ENCODE results near the gene RNF115.

Gene RNF115

DNA sequence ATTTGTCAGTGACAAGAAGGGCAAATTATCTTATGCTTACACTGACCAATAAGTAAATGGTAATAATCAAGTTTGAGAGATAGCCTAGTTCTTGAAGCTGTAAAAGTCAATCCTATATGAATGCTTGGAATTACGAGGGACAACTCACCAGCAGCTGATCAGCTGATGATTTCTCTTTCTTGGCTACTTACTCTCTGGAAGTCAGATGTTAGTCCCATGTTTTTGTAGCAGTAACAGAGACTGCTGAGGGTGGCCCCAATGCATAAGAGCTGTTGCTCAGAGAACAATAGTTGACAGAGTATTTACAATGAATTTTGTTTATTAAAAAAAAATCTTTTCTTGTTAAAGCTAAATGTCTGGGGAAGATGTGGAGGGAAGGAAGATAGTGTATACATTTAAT lies 65.3 kb downstream of the RNF115 start:
- H3K9ac ChIP-seq (ENCODE audit: low read length), result no peak overlapping the region
- peaks cover 22% of the 10 kb centered on the region for H3K36me3 ChIP-seq (ENCODE audit: control insufficient read depth, insufficient read depth, low read length)
- H3K27ac ChIP-seq (ENCODE audit: low read depth, low read length), result no peak overlapping the region
- H3K4me3 ChIP-seq (ENCODE audit: low read depth, low read length), result no peak overlapping the region
- H3K27me3 ChIP-seq (ENCODE audit: control insufficient read depth, insufficient read depth, low read length), result no peaks in the 10 kb centered on the region
- H3K4me1 ChIP-seq (ENCODE audit: control insufficient read depth, insufficient read depth, low read length), result no peaks in the 10 kb centered on the region
- peaks cover 15% of the 10 kb centered on the region for H3K9me3 ChIP-seq (ENCODE audit: control insufficient read depth, insufficient read depth, low read depth, low read length)

DNA sequence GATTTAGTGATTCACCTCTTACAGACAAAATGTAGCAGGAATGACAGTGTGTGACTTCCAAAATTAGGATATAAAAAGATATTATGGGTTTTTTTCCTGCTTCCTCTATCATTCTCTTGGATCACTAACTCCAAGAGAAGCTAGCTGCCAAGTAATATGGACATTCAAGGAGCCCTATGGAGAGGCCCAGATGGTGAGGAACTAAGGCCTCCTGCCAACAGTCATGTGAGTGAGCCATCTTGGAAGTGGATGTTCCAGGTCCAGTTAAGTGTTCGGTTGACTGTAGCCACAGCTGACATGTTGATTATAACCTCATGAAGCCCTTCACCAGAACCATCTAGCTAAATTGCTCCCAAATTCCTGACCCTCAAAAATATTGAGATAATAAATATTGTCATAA lies 65.8 kb downstream of the RNF115 start:
- Histone ChIP-seq H3K4me3 (ENCODE audit: low read depth, low read length) (no peak overlapping the region), H3K27ac (ENCODE audit: low read depth, low read length) (no peak overlapping the region), H3K9me3 (ENCODE audit: control insufficient read depth, insufficient read depth, low read depth, low read length) (peaks cover 15% of the 10 kb centered on the region), H3K4me1 (ENCODE audit: control insufficient read depth, insufficient read depth, low read length) (no peaks in the 10 kb centered on the region), H3K27me3 (ENCODE audit: control insufficient read depth, insufficient read depth, low read length) (no peaks in the 10 kb centered on the region), H3K36me3 (ENCODE audit: control insufficient read depth, insufficient read depth, low read length) (peaks cover 22% of the 10 kb centered on the region), H3K9ac (ENCODE audit: low read length) (no peak overlapping the region)

DNA sequence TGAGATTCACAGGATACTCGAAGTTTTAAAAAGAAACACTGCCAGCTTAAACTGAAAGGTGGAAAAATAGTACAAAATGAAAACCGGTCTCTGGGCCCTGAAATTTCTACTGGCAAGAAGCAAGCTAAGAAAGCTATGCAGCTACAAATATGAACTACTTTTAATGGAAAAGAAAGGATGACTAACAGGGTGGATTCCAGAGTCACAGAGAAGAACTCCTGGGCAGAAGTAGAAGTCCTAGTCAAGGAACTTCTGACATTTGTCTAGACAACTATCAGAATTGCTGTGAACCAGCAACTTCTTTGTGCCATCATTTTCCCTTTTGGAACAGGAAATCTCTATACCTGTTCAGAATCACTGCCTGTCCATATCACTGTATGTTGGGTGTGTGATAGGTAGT lies 66.5 kb downstream of the RNF115 start:
- no peaks in the 10 kb centered on the region for H3K27me3 ChIP-seq (ENCODE audit: control insufficient read depth, insufficient read depth, low read length)
- no peaks in the 10 kb centered on the region for H3K4me1 ChIP-seq (ENCODE audit: control insufficient read depth, insufficient read depth, low read length)
- H3K27ac ChIP-seq (ENCODE audit: low read depth, low read length), result no peak overlapping the region
- peaks cover 18% of the 10 kb centered on the region for H3K36me3 ChIP-seq (ENCODE audit: control insufficient read depth, insufficient read depth, low read length)
- no peak overlapping the region for H3K4me3 ChIP-seq (ENCODE audit: low read depth, low read length)
- H3K9me3 ChIP-seq (ENCODE audit: control insufficient read depth, insufficient read depth, low read depth, low read length), result peaks cover 12% of the 10 kb centered on the region
- no peak overlapping the region for H3K9ac ChIP-seq (ENCODE audit: low read length)

DNA sequence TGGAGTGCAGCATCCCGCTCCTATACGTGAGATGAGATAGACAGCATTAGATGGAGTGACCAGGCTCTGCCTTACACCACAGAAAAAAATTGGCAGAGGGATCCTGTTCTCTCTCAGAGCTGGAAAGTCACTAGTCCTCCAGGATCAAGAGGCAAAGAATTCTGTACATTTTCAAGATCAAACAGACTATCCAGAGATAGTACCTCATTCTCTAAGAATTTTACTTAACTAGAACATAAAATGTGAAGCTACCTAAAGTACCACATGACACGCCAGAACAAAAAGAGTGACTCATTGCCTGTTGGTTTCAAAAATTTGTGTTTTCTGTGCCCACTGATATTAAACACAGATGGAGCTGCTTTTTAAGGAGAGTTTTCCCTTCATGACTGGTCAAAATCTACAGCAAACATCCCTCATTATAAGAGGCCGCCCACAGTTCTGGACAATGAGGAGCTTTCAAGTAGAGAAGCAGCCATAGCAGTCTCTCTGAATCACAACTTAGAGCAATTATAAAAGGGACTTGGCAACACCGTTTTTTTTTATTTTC lies 72.3 kb downstream of the RNF115 start:
- Histone ChIP-seq H3K9ac (ENCODE audit: low read length) (no peak overlapping the region), H3K36me3 (ENCODE audit: control insufficient read depth, insufficient read depth, low read length) (peaks cover 34% of the 10 kb centered on the region), H3K9me3 (ENCODE audit: control insufficient read depth, insufficient read depth, low read depth, low read length) (no peaks in the 10 kb centered on the region), H3K4me1 (ENCODE audit: control insufficient read depth, insufficient read depth, low read length) (no peaks in the 10 kb centered on the region), H3K4me3 (ENCODE audit: low read depth, low read length) (no peak overlapping the region), H3K27me3 (ENCODE audit: control insufficient read depth, insufficient read depth, low read length) (no peaks in the 10 kb centered on the region), H3K27ac (ENCODE audit: low read depth, low read length) (no peak overlapping the region)

DNA sequence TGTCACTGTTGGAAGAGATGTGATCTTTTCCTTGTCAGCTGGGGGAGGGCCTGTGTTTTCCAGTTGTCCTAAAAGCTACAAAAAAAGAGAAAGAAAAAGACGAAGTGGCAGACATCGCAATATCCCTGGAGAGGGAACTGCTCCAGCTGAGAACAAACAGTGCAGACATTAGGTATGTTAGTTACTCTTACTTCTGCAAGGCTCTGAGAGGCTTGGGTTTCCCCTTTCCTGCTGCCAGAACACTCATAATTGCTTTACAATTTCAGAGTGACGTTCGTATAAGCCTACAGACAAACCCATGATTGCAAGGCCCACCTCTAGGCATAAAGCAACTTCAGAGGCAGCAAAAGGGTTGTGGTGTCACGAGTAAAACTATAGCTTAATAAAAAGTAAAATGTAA lies 73.5 kb downstream of the RNF115 start:
- H3K36me3 ChIP-seq (ENCODE audit: control insufficient read depth, insufficient read depth, low read length), result peaks cover 36% of the 10 kb centered on the region
- no peak overlapping the region for H3K4me3 ChIP-seq (ENCODE audit: low read depth, low read length)
- no peaks in the 10 kb centered on the region for H3K27me3 ChIP-seq (ENCODE audit: control insufficient read depth, insufficient read depth, low read length)
- no peaks in the 10 kb centered on the region for H3K9me3 ChIP-seq (ENCODE audit: control insufficient read depth, insufficient read depth, low read depth, low read length)
- no peak overlapping the region for H3K27ac ChIP-seq (ENCODE audit: low read depth, low read length)
- no peaks in the 10 kb centered on the region for H3K4me1 ChIP-seq (ENCODE audit: control insufficient read depth, insufficient read depth, low read length)
- no peak overlapping the region for H3K9ac ChIP-seq (ENCODE audit: low read length)

DNA sequence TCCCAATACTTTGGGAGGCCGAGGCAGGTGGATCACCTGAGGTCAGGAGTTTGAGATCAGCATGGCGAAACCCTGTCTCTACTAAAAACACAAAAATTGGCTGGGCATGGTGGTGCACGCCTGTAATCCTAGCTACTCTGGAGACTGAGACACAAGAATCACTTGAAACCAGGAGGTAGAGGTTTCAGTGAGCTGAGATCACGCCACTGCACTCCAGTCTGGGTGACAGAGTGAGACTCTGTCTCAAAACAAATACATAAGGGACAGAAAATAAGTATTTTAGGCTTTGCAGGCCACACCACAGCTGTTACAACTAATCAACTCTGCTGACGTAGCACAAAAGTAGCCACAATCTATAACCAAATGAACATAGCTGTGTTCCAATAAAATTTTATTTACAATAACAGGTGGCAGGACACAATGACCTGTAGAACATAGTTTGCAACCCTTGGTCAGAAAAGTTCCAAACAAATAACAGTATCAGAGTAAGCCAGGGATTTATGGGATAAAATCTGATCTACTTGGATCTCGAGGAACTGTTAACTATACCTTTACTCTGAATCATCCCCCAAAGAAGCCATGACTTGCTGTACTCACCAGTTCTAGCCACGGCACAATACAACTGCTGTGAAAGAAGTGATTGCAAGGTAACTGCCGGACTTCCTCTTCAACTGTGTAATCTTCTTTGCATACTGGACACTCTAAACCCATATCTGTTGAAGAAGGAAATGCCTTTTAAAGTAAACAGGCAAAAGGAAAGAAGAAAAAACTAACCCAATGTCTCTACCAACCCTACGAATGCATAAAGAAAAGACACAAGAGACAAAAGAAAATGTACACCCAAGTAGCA lies 76.3 kb downstream of the RNF115 start:
- Histone ChIP-seq H3K9ac (ENCODE audit: low read length) (no peak overlapping the region), H3K36me3 (ENCODE audit: control insufficient read depth, insufficient read depth, low read length) (peaks cover 56% of the 10 kb centered on the region), H3K4me3 (ENCODE audit: low read depth, low read length) (no peak overlapping the region), H3K9me3 (ENCODE audit: control insufficient read depth, insufficient read depth, low read depth, low read length) (no peaks in the 10 kb centered on the region), H3K27me3 (ENCODE audit: control insufficient read depth, insufficient read depth, low read length) (no peaks in the 10 kb centered on the region), H3K4me1 (ENCODE audit: control insufficient read depth, insufficient read depth, low read length) (no peaks in the 10 kb centered on the region), H3K27ac (ENCODE audit: low read depth, low read length) (no peak overlapping the region)

DNA sequence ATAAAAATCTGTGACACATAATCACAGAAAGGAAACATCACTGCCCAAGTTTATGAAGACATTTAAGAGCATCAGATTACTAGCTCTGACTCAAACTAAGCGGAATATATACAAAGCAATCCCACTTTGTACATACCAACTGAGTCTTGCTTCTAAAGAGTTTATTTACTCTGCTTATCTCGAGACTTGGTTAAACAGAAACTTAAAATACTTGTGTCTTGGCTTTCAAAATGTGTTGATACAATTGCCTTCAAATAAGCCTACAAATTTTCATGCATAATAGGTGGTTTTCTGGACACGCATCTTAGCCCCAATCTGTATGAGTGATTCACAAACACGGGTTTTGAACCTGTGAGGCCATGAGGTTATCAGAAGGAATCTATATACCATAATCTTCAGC lies 83.6 kb downstream of the RNF115 start:
- Histone ChIP-seq H3K4me1 (ENCODE audit: control insufficient read depth, insufficient read depth, low read length) (no peaks in the 10 kb centered on the region), H3K36me3 (ENCODE audit: control insufficient read depth, insufficient read depth, low read length) (peaks cover 23% of the 10 kb centered on the region), H3K27me3 (ENCODE audit: control insufficient read depth, insufficient read depth, low read length) (no peaks in the 10 kb centered on the region), H3K27ac (ENCODE audit: low read depth, low read length) (no peak overlapping the region), H3K4me3 (ENCODE audit: low read depth, low read length) (no peak overlapping the region), H3K9me3 (ENCODE audit: control insufficient read depth, insufficient read depth, low read depth, low read length) (no peaks in the 10 kb centered on the region), H3K9ac (ENCODE audit: low read length) (no peak overlapping the region)

DNA sequence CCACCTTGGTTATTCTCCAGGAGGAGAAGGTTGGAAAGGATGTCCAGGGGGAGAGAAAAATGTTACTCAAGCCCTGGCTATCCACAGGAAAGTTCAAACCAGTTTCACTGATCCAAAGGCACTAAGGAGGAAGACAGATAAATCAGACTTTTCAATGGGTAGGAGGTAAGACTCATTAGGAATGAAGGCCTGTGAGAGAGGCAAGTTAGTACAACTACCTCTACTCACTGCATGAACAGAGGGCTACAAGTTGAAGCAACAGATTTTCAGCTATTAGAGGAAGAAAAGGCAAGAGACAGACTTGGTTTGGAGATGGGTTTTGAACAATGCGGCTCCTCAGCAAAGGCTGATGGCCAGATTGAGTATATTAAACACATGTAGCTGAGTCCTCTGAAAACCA lies 87.7 kb downstream of the RNF115 start:
- Histone ChIP-seq H3K9me3 (ENCODE audit: control insufficient read depth, insufficient read depth, low read depth, low read length) (no peaks in the 10 kb centered on the region), H3K9ac (ENCODE audit: low read length) (no peak overlapping the region), H3K27ac (ENCODE audit: low read depth, low read length) (no peak overlapping the region), H3K36me3 (ENCODE audit: control insufficient read depth, insufficient read depth, low read length) (no peaks in the 10 kb centered on the region), H3K27me3 (ENCODE audit: control insufficient read depth, insufficient read depth, low read length) (no peaks in the 10 kb centered on the region), H3K4me1 (ENCODE audit: control insufficient read depth, insufficient read depth, low read length) (no peaks in the 10 kb centered on the region), H3K4me3 (ENCODE audit: low read depth, low read length) (no peak overlapping the region)

DNA sequence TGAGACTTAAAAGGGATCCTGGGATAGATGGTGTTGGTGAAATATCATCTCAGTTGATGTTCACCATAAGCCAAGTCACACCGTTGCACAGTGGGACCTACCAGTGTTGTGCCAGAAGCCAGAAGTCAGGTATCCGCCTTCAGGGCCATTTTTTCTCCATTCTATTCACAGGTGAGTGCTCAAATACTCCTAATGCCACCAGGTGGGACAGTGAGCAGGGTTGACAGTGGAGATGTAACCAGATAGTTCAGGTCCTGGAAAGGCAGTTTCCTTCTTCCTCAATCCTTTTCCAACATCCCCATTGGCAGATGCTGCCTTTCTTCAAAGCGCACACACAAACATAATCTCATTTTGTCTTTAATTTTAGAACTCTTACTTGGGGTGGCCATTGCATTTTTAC lies 93.0 kb downstream of the RNF115 start:
- Histone ChIP-seq H3K27ac (ENCODE audit: low read depth, low read length) (no peak overlapping the region), H3K27me3 (ENCODE audit: control insufficient read depth, insufficient read depth, low read length) (no peaks in the 10 kb centered on the region), H3K36me3 (ENCODE audit: control insufficient read depth, insufficient read depth, low read length) (no peaks in the 10 kb centered on the region), H3K4me3 (ENCODE audit: low read depth, low read length) (no peak overlapping the region), H3K4me1 (ENCODE audit: control insufficient read depth, insufficient read depth, low read length) (no peaks in the 10 kb centered on the region), H3K9me3 (ENCODE audit: control insufficient read depth, insufficient read depth, low read depth, low read length) (no peaks in the 10 kb centered on the region), H3K9ac (ENCODE audit: low read length) (no peak overlapping the region)

DNA sequence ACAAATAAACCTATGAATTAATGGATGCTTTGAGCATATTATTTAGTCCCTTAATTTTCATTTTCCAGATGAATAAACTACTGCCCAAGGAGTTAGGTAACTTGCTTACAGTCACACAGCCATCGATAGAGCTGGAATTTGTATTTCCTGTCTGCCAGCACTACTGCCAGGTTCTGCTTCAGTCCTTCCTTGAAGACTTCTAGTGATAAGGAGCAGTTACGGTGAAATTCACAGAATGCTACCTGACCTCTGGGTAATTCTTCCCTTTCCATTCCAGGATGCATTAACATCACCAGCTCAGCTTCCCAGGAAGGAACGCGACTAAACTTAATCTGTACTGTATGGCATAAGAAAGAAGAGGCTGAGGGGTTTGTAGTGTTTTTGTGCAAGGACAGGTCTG lies 93.4 kb downstream of the RNF115 start:
- H3K27ac ChIP-seq (ENCODE audit: low read depth, low read length), result no peak overlapping the region
- H3K9ac ChIP-seq (ENCODE audit: low read length), result no peak overlapping the region
- no peaks in the 10 kb centered on the region for H3K27me3 ChIP-seq (ENCODE audit: control insufficient read depth, insufficient read depth, low read length)
- H3K4me3 ChIP-seq (ENCODE audit: low read depth, low read length), result no peak overlapping the region
- H3K36me3 ChIP-seq (ENCODE audit: control insufficient read depth, insufficient read depth, low read length), result no peaks in the 10 kb centered on the region
- no peaks in the 10 kb centered on the region for H3K4me1 ChIP-seq (ENCODE audit: control insufficient read depth, insufficient read depth, low read length)
- H3K9me3 ChIP-seq (ENCODE audit: control insufficient read depth, insufficient read depth, low read depth, low read length), result no peaks in the 10 kb centered on the region

DNA sequence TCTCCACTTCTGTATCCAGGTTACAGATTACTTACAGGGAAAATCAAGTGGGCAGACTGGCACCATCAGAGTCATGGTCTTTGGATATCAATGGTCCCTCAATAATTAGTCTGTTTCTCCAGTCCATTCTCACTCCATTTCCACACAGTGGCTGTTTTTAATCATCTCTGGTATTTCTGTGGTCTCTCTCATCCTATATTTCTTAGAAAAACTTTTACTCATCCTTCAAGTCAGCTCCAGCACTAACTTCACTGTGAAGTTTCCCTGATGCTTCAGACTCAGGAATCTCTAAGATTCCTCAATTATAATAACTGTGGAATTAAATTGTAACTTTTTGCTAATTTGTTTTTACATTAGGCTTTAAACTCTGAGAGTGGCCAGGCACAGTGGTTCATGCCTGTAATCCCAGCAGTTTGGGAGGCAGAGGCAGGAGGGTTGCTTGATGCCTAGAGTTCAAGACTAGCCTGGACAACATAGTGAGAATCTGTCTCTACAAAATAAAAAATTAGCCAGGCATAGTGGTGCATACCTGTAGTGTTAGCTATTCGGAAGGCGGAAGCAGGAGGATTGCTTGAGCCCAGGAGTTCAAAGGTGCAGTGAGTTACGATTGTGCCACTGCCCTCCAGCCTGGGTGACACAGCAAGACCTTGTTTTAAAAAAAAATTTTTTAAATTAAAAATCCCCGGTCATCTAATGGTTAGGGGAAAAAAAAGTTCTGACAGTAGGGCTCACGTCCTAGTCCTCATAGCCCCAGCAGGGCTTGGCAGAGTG lies 94.0 kb downstream of the RNF115 start:
- Histone ChIP-seq H3K4me1 (ENCODE audit: control insufficient read depth, insufficient read depth, low read length) (no peaks in the 10 kb centered on the region), H3K9me3 (ENCODE audit: control insufficient read depth, insufficient read depth, low read depth, low read length) (no peaks in the 10 kb centered on the region), H3K36me3 (ENCODE audit: control insufficient read depth, insufficient read depth, low read length) (no peaks in the 10 kb centered on the region), H3K9ac (ENCODE audit: low read length) (no peak overlapping the region), H3K27ac (ENCODE audit: low read depth, low read length) (no peak overlapping the region), H3K27me3 (ENCODE audit: control insufficient read depth, insufficient read depth, low read length) (no peaks in the 10 kb centered on the region), H3K4me3 (ENCODE audit: low read depth, low read length) (no peak overlapping the region)
